GM20000 (cell line): ENCODE data around the gene LRRTM3.

ENCODE experiments used
- DNase-seq: peaks from one replicate; pipeline ENCODE4 v3.0.0; 2012; ENCODE audit warnings: low spot score
- CTCF ChIP-seq: IDR thresholded peaks from 2 replicates; pipeline ENCODE4 v1.5.1; 2012; ENCODE audit warnings: mild to moderate bottlenecking, control low read depth; ENCODE audit errors: extremely low read depth, missing control alignments

Gene LRRTM3

GRCh38 chr10:66964946-66965345 is 39.1 kb downstream of the LRRTM3 start:
- TF ChIP-seq CTCF = no peak
- no peak for DNase-seq

GRCh38 chr10:66980246-66980815 is 54.5 kb downstream of the LRRTM3 start:
- no peak for DNase-seq

GRCh38 chr10:66981361-66982052 is 55.7 kb downstream of the LRRTM3 start:
- no peak for DNase-seq
- no peak for TF ChIP-seq CTCF

More at GRCh38 chr10:66980246-66980815, 54.5 kb downstream of the LRRTM3 start:
- no peak for TF ChIP-seq CTCF

GRCh38 chr10:66982053-66982420 is 56.2 kb downstream of the LRRTM3 start:
- no peak for TF ChIP-seq CTCF
- DNase-seq = no peak

GRCh38 chr10:66982792-66983474 is 57.1 kb downstream of the LRRTM3 start:
- DNase-seq = no peak
- TF ChIP-seq CTCF = no peak

- no peak for DNase-seq
- no peak for TF ChIP-seq CTCF
Observed at GRCh38 chr10:66983475-66983818, 57.6 kb downstream of the LRRTM3 start.

- TF ChIP-seq CTCF = no peak
- no peak for DNase-seq
Observed at GRCh38 chr10:66990143-66990830, 64.5 kb downstream of the LRRTM3 start.
